Activated CD4-positive, alpha-beta T cell treated with anti-CD3 and anti-CD28 coated beads for 24 hours (primary cell): ENCODE results near the gene PDIA3.
"Not testable (repeated sequence)": the region's sequence is repeated elsewhere in the genome, so short reads cannot be mapped to it uniquely, and the experiment has no call there.

Experiments
- DNase-seq, 2 donors: peaks; one replicate each; pipeline ENCODE4 v3.0.0-alpha.2; 2020; ENCODE audit warnings: low read depth in 2 of 2

The PDIA3 gene

GRCh38 chr15:43746245-43746902 is at the start of gene PDIA3:
Gene PDIA3, plus strand, starts transcription at chr15:43746438. Its CDS starts 102 bp downstream, at chr15:43746540.
- peak; percentile 72 to 85 for DNase-seq

- no peak for DNase-seq
Measured at GRCh38 chr15:43702174-43702573, 44.1 kb upstream of the PDIA3 start.

- DNase-seq: no peak
Measured at GRCh38 chr15:43702701-43703424, 43.4 kb upstream of the PDIA3 start.

- DNase-seq: not testable (repeated sequence)
Measured at GRCh38 chr15:43710431-43711131, 35.7 kb upstream of the PDIA3 start.

- DNase-seq: no peak
Measured at GRCh38 chr15:43723151-43723550, 23.1 kb upstream of the PDIA3 start.

GRCh38 chr15:43726306-43726705 is 19.9 kb upstream of the PDIA3 start:
- not testable (repeated sequence) for DNase-seq

GRCh38 chr15:43728053-43728725 is 18.0 kb upstream of the PDIA3 start:
- not testable (repeated sequence) for DNase-seq

GRCh38 chr15:43735416-43735815 is 10.8 kb upstream of the PDIA3 start:
- DNase-seq: no peak

GRCh38 chr15:43746903-43747309 is 668 bp downstream of the PDIA3 start:
- not testable (repeated sequence) for DNase-seq

- DNase-seq: no peak
Measured at GRCh38 chr15:43748376-43748775, 2.1 kb downstream of the PDIA3 start.

GRCh38 chr15:43749690-43750345 is 3.6 kb downstream of the PDIA3 start:
- peak in 1 of 2 donors; percentile 15 for DNase-seq

GRCh38 chr15:43751885-43752284 is 5.6 kb downstream of the PDIA3 start:
- no peak for DNase-seq

- no peak for DNase-seq
Measured at GRCh38 chr15:43762824-43763223, 16.6 kb downstream of the PDIA3 start.

GRCh38 chr15:43763819-43764446 is 17.7 kb downstream of the PDIA3 start:
- no peak for DNase-seq

- DNase-seq: peak; percentile 53 to 61
Measured at GRCh38 chr15:43769584-43770228, 23.5 kb downstream of the PDIA3 start.

GRCh38 chr15:43771816-43772215 is 25.6 kb downstream of the PDIA3 start:
- DNase-seq: no peak

- no peak for DNase-seq
Measured at GRCh38 chr15:43772624-43773023, 26.4 kb downstream of the PDIA3 start.

GRCh38 chr15:43774062-43774461 is 27.8 kb downstream of the PDIA3 start:
- no peak for DNase-seq

- no peak for DNase-seq
Measured at GRCh38 chr15:43775411-43775965, 29.2 kb downstream of the PDIA3 start.

- peak in 1 of 2 donors; percentile 9 for DNase-seq
Measured at GRCh38 chr15:43776101-43776717, 30.0 kb downstream of the PDIA3 start.
